Islet of Langerhans (tissue), 1 donor: ENCODE data around the gene RTTN.
"Not testable (repeated sequence)": the region's sequence is repeated elsewhere in the genome, so short reads cannot be mapped to it uniquely, and the experiment has no call there.

Source experiments
- FAIRE-seq: peaks from one replicate; lab custom pipeline; 2011; peaks lifted over from hg19 to GRCh38; lab: Jason Lieb, UNC

RTTN gene

GRCh38 chr18:70151614-70152013 lies 53.9 kb downstream of the RTTN start:
- FAIRE-seq: no peak

- no peak for FAIRE-seq
Observed at GRCh38 chr18:70149616-70150301, 55.7 kb downstream of the RTTN start.

- FAIRE-seq: no peak
Observed at GRCh38 chr18:70149156-70149555, 56.3 kb downstream of the RTTN start.

GRCh38 chr18:70148039-70148938 lies 57.2 kb downstream of the RTTN start:
- FAIRE-seq: no peak

GRCh38 chr18:70146174-70146573 lies 59.3 kb downstream of the RTTN start:
- peak; percentile 21 for FAIRE-seq

- no peak for FAIRE-seq
Observed at GRCh38 chr18:70142001-70142400, 63.5 kb downstream of the RTTN start.

- no peak for FAIRE-seq
Observed at GRCh38 chr18:70139138-70139537, 66.3 kb downstream of the RTTN start.

- no peak for FAIRE-seq
Observed at GRCh38 chr18:70135604-70136003, 69.9 kb downstream of the RTTN start.

- FAIRE-seq: peak; percentile 99
Observed at GRCh38 chr18:70132999-70133398, 72.5 kb downstream of the RTTN start.

GRCh38 chr18:70128271-70128670 lies 77.2 kb downstream of the RTTN start:
- no peak for FAIRE-seq

- FAIRE-seq: no peak
Observed at GRCh38 chr18:70127359-70127758, 78.1 kb downstream of the RTTN start.

- FAIRE-seq: no peak
Observed at GRCh38 chr18:70126832-70127231, 78.7 kb downstream of the RTTN start.

GRCh38 chr18:70124139-70124538 lies 81.3 kb downstream of the RTTN start:
- FAIRE-seq: no peak

- no peak for FAIRE-seq
Observed at GRCh38 chr18:70121842-70122241, 83.6 kb downstream of the RTTN start.

GRCh38 chr18:70116949-70117348 lies 88.5 kb downstream of the RTTN start:
- no peak for FAIRE-seq

- FAIRE-seq: no peak
Observed at GRCh38 chr18:70113511-70113910, 92.0 kb downstream of the RTTN start.

- FAIRE-seq: no peak
Observed at GRCh38 chr18:70110678-70111077, 94.8 kb downstream of the RTTN start.

GRCh38 chr18:70107091-70107490 lies 98.4 kb downstream of the RTTN start:
- no peak for FAIRE-seq

GRCh38 chr18:70102854-70103253 lies 102.6 kb downstream of the RTTN start:
- FAIRE-seq: not testable (repeated sequence)

- FAIRE-seq: no peak
Observed at GRCh38 chr18:70089858-70090257, 115.6 kb downstream of the RTTN start.

- no peak for FAIRE-seq
Observed at GRCh38 chr18:70086085-70086484, 119.4 kb downstream of the RTTN start.

GRCh38 chr18:70085641-70086040 lies 119.8 kb downstream of the RTTN start:
- no peak for FAIRE-seq

- FAIRE-seq: no peak
Observed at GRCh38 chr18:70082430-70082829, 123.1 kb downstream of the RTTN start.

- FAIRE-seq: no peak
Observed at GRCh38 chr18:70078106-70078505, 127.4 kb downstream of the RTTN start.
